Renal cortex interstitium (tissue), 11 donors: ENCODE data around the gene SGTB. TPM values are rescaled to one million over a fixed set of nuclear protein-coding genes. Genes with fewer than 3 reads are reported as not detected.
"Not testable (repeated sequence)": the region's sequence is repeated elsewhere in the genome, so short reads cannot be mapped to it uniquely, and the experiment has no call there.

Experiments used
- DNase-seq, 11 donors: peaks; one replicate each; pipeline ENCODE4 v3.0.0-alpha.2; 2013; ENCODE audit warnings: low read depth in 9 of 11, low spot score in 4 of 11; ENCODE audit errors: extremely low read depth in 1 of 11
- polyA plus RNA-seq, 3 donors: library from polyadenylated mRNA; unstranded; fragments of 120-200 nt; gene quantifications; one replicate each; pipeline ENCODE4 v1.2.1, GENCODE V29; 2013; ENCODE audit not compliant: insufficient read length in 3 of 3

The SGTB gene
- polyA plus RNA-seq, 3 donors, result 7.8 to 9.3 (median 9.0) TPM

GRCh38 chr5:65695896-65696295 is 26.0 kb downstream of the SGTB start:
- DNase-seq, result no peak

GRCh38 chr5:65695162-65695755 is 26.6 kb downstream of the SGTB start:
- no peak for DNase-seq

- DNase-seq, result no peak
These were observed 28.8 kb downstream of the SGTB start for GRCh38 chr5:65693121-65693520.

GRCh38 chr5:65682148-65682547 is 39.8 kb downstream of the SGTB start:
- no peak for DNase-seq

GRCh38 chr5:65676056-65676455 is 45.9 kb downstream of the SGTB start:
- DNase-seq, result not testable (repeated sequence)

- DNase-seq, result no peak
These were observed 47.2 kb downstream of the SGTB start for GRCh38 chr5:65674749-65675148.

GRCh38 chr5:65672796-65673195 is 49.1 kb downstream of the SGTB start:
- DNase-seq, result no peak

- DNase-seq, result no peak
These were observed 53.2 kb downstream of the SGTB start for GRCh38 chr5:65668696-65669095.

GRCh38 chr5:65663804-65664521 is 57.9 kb downstream of the SGTB start:
- peak in 1 of 11 donors; percentile 0 for DNase-seq

- no peak for DNase-seq
These were observed 67.2 kb downstream of the SGTB start for GRCh38 chr5:65654713-65655112.

GRCh38 chr5:65651144-65651543 is 70.8 kb downstream of the SGTB start:
- no peak for DNase-seq

- no peak for DNase-seq
These were observed 74.0 kb downstream of the SGTB start for GRCh38 chr5:65647941-65648340.

- no peak for DNase-seq
These were observed 75.0 kb downstream of the SGTB start for GRCh38 chr5:65646938-65647337.

- DNase-seq, result no peak
These were observed 81.7 kb downstream of the SGTB start for GRCh38 chr5:65640240-65640639.

GRCh38 chr5:65630981-65631380 is 90.9 kb downstream of the SGTB start:
- no peak for DNase-seq

- no peak for DNase-seq
These were observed 96.2 kb downstream of the SGTB start for GRCh38 chr5:65625743-65626142.

- peak; percentile 66 to 96 (median 86) for DNase-seq
These were observed 97.0 kb downstream of the SGTB start, which contains the start of the genes SHLD3 and TRAPPC13 for GRCh38 chr5:65624571-65625555. Gene SHLD3, plus strand, starts transcription at chr5:65625027. Its CDS starts 4,561 bp downstream, at chr5:65629588. Gene TRAPPC13, plus strand, starts transcription at chr5:65625027. Its CDS starts 34 bp downstream, at chr5:65625061.

- peak; percentile 83 to 94 (median 91) for DNase-seq
These were observed 97.8 kb downstream of the SGTB start, which contains the start of gene TRIM23 for GRCh38 chr5:65624025-65624570. Gene TRIM23, minus strand, starts transcription at chr5:65624333. Its CDS starts 59 bp downstream, at chr5:65624274.

- no peak for DNase-seq
These were observed 98.4 kb downstream of the SGTB start for GRCh38 chr5:65623482-65623881.
